Measurements from ENCODE around the gene ZXDC.
A peak's percentile ranks its signal among the peaks of the same experiment; 100 is the strongest.

ZXDC gene

GRCh38 chr3:126488886-126489569, 13.3 kb upstream of the ZXDC start:
- H3K4me3 ChIP-seq (ENCODE audit: low read depth, low read length), result no peak overlapping the region
- DNase-seq (ENCODE audit: low read depth), result no peak
- no peak for TF ChIP-seq CTCF (conservative IDR thresholded peaks at IDR 0.05; ENCODE audit: low read depth, low read length)

- no peak for TF ChIP-seq CTCF (conservative IDR thresholded peaks at IDR 0.05; ENCODE audit: low read depth, low read length)
- no peak for DNase-seq (ENCODE audit: low read depth)
- H3K4me3 ChIP-seq (ENCODE audit: low read depth, low read length), result no peak overlapping the region
These were observed 12.5 kb upstream of the ZXDC start for GRCh38 chr3:126488185-126488584.

GRCh38 chr3:126487151-126487771, 11.6 kb upstream of the ZXDC start:
- H3K4me3 ChIP-seq (ENCODE audit: low read depth, low read length), result no peak overlapping the region
- peak; percentile 14 for DNase-seq (ENCODE audit: low read depth)
- peak; percentile 25 for TF ChIP-seq CTCF (conservative IDR thresholded peaks at IDR 0.05; ENCODE audit: low read depth, low read length)

- no peak for TF ChIP-seq CTCF (conservative IDR thresholded peaks at IDR 0.05; ENCODE audit: low read depth, low read length)
- no peak for DNase-seq (ENCODE audit: low read depth)
- no peak overlapping the region for H3K4me3 ChIP-seq (ENCODE audit: low read depth, low read length)
These were observed 10.7 kb upstream of the ZXDC start for GRCh38 chr3:126486360-126486847.

GRCh38 chr3:126485956-126486355, 10.3 kb upstream of the ZXDC start:
- no peak overlapping the region for H3K4me3 ChIP-seq (ENCODE audit: low read depth, low read length)
- DNase-seq (ENCODE audit: low read depth), result no peak
- TF ChIP-seq CTCF (conservative IDR thresholded peaks at IDR 0.05; ENCODE audit: low read depth, low read length), result no peak

GRCh38 chr3:126485176-126485897, 9.6 kb upstream of the ZXDC start:
- no peak for TF ChIP-seq CTCF (conservative IDR thresholded peaks at IDR 0.05; ENCODE audit: low read depth, low read length)
- no peak for DNase-seq (ENCODE audit: low read depth)
- H3K4me3 ChIP-seq (ENCODE audit: low read depth, low read length), result no peak overlapping the region

All from choroid plexus epithelial cell (primary cell).